ENCODE results near the gene DPEP2. TPM values are rescaled to one million over a fixed set of nuclear protein-coding genes. Genes with fewer than 3 reads are reported as not detected.

The DPEP2 gene
- total and polyA plus RNA-seq, 2 of the 13 experiments (the other 11 are each of a cell fraction or from before 2014, with no cell fraction given): 0.18 TPM; not detected in 1

DNA sequence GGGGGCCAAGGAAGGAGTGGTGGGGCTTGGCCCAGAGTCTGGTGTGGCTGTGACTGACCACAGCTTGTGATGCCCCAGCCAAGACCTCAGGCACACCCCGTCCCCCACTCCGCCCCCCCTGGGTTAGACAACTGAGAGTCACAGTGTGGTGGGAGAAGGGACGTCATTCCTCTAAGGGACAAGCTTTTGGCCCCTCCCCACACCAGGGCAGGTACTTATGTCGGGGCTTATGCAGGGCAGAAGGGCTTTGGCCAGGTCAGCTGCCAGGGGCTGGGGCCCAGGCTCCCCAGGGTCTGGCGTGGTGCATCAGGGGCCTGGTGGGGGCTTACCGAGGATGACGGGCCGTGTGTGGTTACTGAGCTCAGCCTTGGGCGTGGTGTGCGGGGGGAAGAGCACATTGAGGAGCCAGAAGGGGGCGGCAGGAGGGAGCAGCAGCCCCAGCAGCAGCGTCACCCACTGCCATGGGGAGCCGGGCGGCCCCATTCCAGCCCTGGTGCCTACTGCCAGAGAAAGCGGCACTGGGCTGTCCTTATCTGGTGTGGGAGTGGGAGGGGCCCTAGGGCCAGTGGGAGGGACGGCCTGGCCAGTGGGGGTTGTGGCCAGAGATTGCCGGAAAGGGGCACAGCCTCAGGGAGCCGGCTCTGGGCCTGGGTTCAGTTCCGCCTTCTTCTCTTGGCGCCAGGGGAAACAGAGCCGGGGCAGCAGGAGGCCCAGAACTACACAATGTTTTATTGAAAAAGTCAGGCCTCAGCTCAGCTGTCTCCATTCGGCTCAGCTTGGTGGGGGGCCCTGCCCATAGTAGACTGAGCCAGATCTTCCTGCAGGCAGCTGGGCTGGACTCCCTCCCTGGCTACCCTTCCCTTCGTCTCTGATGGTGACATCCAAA, 55.4 kb downstream of the DPEP2 start, which contains the start of gene LCAT (continued):
- TF ChIP-seq YEATS4 (CRISPR knock-in tag; IDR thresholded peaks at IDR 0.05; ENCODE audit: borderline replicate concordance) (no peak), MXD3 (CRISPR knock-in tag; IDR thresholded peaks at IDR 0.05) (no peak), TGIF2 (CRISPR knock-in tag; IDR thresholded peaks at IDR 0.05) (peak; percentile 60; the same call in 1 of the 2 replicates), EED (CRISPR knock-in tag; IDR thresholded peaks at IDR 0.05) (no peak), HDAC1 (CRISPR knock-in tag; IDR thresholded peaks at IDR 0.05) (0 out of 2 replicates have a peak, but pooled peaks have one; percentile 12), ZMAT3 (CRISPR knock-in tag; conservative IDR thresholded peaks at IDR 0.05) (no peak; the same call in 1 of the 2 replicates), CBX2 (IDR thresholded peaks at IDR 0.05; ENCODE audit: low read depth, low read length) (no peak), CBX2 (CRISPR knock-in tag; IDR thresholded peaks at IDR 0.05; ENCODE audit: low read depth) (peak; percentile 39; the same call in 1 of the 2 replicates), ZNF256 (CRISPR knock-in tag; conservative IDR thresholded peaks at IDR 0.05) (no peak), FOSL1 (CRISPR knock-in tag; IDR thresholded peaks at IDR 0.05; ENCODE audit: borderline replicate concordance) (no peak), SCMH1 (CRISPR knock-in tag; IDR thresholded peaks at IDR 0.05; ENCODE audit: borderline replicate concordance) (no peak), IKZF4 (CRISPR knock-in tag; IDR thresholded peaks at IDR 0.05; ENCODE audit: borderline replicate concordance, low read depth, not compliant biosample characterization) (peak; percentile 33), ZNF260 (CRISPR knock-in tag; IDR thresholded peaks at IDR 0.05; ENCODE audit: borderline replicate concordance, low read depth) (no peak), TRIM24 (CRISPR knock-in tag; IDR thresholded peaks at IDR 0.05) (no peak), JUNB (CRISPR knock-in tag; IDR thresholded peaks at IDR 0.05; ENCODE audit: borderline replicate concordance) (no peak)
- TF ChIP-seq, protein P1, sequence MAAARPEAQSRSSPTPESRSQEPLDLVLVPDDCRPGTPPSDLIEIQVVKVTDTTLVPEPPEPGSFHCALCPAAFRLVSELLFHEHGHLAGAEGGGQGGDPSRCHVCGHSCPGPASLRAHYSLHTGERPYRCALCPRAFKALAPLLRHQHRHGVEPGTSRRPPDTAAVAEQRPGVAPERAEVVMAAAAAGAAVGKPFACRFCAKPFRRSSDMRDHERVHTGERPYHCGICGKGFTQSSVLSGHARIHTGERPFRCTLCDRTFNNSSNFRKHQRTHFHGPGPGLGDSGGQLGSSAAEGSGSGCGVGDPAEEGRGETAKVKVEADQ (CRISPR knock-in tag; IDR thresholded peaks at IDR 0.05; ENCODE audit: borderline replicate concordance): no peak
- TF ChIP-seq, protein P2, sequence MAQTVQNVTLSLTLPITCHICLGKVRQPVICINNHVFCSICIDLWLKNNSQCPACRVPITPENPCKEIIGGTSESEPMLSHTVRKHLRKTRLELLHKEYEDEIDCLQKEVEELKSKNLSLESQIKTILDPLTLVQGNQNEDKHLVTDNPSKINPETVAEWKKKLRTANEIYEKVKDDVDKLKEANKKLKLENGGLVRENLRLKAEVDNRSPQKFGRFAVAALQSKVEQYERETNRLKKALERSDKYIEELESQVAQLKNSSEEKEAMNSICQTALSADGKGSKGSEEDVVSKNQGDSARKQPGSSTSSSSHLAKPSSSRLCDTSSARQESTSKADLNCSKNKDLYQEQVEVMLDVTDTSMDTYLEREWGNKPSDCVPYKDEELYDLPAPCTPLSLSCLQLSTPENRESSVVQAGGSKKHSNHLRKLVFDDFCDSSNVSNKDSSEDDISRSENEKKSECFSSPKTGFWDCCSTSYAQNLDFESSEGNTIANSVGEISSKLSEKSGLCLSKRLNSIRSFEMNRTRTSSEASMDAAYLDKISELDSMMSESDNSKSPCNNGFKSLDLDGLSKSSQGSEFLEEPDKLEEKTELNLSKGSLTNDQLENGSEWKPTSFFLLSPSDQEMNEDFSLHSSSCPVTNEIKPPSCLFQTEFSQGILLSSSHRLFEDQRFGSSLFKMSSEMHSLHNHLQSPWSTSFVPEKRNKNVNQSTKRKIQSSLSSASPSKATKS (CRISPR knock-in tag; IDR thresholded peaks at IDR 0.05): no peak
- TF ChIP-seq, protein P3, sequence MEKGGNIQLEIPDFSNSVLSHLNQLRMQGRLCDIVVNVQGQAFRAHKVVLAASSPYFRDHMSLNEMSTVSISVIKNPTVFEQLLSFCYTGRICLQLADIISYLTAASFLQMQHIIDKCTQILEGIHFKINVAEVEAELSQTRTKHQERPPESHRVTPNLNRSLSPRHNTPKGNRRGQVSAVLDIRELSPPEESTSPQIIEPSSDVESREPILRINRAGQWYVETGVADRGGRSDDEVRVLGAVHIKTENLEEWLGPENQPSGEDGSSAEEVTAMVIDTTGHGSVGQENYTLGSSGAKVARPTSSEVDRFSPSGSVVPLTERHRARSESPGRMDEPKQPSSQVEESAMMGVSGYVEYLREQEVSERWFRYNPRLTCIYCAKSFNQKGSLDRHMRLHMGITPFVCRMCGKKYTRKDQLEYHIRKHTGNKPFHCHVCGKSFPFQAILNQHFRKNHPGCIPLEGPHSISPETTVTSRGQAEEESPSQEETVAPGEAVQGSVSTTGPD (CRISPR knock-in tag; IDR thresholded peaks at IDR 0.05): peak; percentile 76
- TF ChIP-seq, protein P4, sequence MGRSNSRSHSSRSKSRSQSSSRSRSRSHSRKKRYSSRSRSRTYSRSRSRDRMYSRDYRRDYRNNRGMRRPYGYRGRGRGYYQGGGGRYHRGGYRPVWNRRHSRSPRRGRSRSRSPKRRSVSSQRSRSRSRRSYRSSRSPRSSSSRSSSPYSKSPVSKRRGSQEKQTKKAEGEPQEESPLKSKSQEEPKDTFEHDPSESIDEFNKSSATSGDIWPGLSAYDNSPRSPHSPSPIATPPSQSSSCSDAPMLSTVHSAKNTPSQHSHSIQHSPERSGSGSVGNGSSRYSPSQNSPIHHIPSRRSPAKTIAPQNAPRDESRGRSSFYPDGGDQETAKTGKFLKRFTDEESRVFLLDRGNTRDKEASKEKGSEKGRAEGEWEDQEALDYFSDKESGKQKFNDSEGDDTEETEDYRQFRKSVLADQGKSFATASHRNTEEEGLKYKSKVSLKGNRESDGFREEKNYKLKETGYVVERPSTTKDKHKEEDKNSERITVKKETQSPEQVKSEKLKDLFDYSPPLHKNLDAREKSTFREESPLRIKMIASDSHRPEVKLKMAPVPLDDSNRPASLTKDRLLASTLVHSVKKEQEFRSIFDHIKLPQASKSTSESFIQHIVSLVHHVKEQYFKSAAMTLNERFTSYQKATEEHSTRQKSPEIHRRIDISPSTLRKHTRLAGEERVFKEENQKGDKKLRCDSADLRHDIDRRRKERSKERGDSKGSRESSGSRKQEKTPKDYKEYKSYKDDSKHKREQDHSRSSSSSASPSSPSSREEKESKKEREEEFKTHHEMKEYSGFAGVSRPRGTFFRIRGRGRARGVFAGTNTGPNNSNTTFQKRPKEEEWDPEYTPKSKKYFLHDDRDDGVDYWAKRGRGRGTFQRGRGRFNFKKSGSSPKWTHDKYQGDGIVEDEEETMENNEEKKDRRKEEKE (IDR thresholded peaks at IDR 0.05): no peak

Data from HepG2 (cell line).